ENCODE results near the gene SLC10A2.

SLC10A2 gene

GRCh38 chr13:103031332-103031873, 34.8 kb downstream of the SLC10A2 start:
- TF ChIP-seq SUZ12 (IDR thresholded peaks at IDR 0.05; ENCODE audit: extremely low read depth, insufficient read depth, insufficient read length): no peak
- H3K4me1 ChIP-seq (ENCODE audit: insufficient read depth, insufficient read length): no peaks in the 10 kb centered on the region

GRCh38 chr13:103030776-103031175, 35.4 kb downstream of the SLC10A2 start:
- Histone ChIP-seq H3K27me3 (ENCODE audit: insufficient read depth, insufficient read length) (no peaks in the 10 kb centered on the region), H3K4me1 (ENCODE audit: insufficient read depth, insufficient read length) (no peaks in the 10 kb centered on the region), H3K36me3 (ENCODE audit: insufficient read depth, insufficient read length, low read length) (no peaks in the 10 kb centered on the region), H3K9me3 (ENCODE audit: insufficient read depth, low read length) (no peaks in the 10 kb centered on the region), H3K4me3 (ENCODE audit: insufficient read length, low read depth) (no peak overlapping the region), H3K9ac (ENCODE audit: insufficient read length, low read depth) (no peak overlapping the region)
- no peak for TF ChIP-seq SUZ12 (IDR thresholded peaks at IDR 0.05; ENCODE audit: extremely low read depth, insufficient read depth, insufficient read length)
- no peak for TF ChIP-seq YY1 (IDR thresholded peaks at IDR 0.05; ENCODE audit: insufficient read depth, insufficient read length)
- no peak for TF ChIP-seq ZNF274 (IDR thresholded peaks at IDR 0.05; ENCODE audit: low read depth, low read length)
- DNase-seq (ENCODE audit: low read depth, low spot score): no peak

More at GRCh38 chr13:103031332-103031873, 34.8 kb downstream of the SLC10A2 start:
- H3K9me3 ChIP-seq (ENCODE audit: insufficient read depth, low read length): no peaks in the 10 kb centered on the region
- H3K4me3 ChIP-seq (ENCODE audit: insufficient read length, low read depth): no peak overlapping the region
- H3K36me3 ChIP-seq (ENCODE audit: insufficient read depth, insufficient read length, low read length): no peaks in the 10 kb centered on the region
- H3K9ac ChIP-seq (ENCODE audit: insufficient read length, low read depth): no peak overlapping the region
- no peak for DNase-seq (ENCODE audit: low read depth, low spot score)
- H3K27me3 ChIP-seq (ENCODE audit: insufficient read depth, insufficient read length): no peaks in the 10 kb centered on the region

GRCh38 chr13:103029798-103030197, 36.4 kb downstream of the SLC10A2 start:
- Histone ChIP-seq H3K36me3 (ENCODE audit: insufficient read depth, insufficient read length, low read length) (no peaks in the 10 kb centered on the region), H3K4me1 (ENCODE audit: insufficient read depth, insufficient read length) (no peaks in the 10 kb centered on the region)
- no peak for DNase-seq (ENCODE audit: low read depth, low spot score)

GRCh38 chr13:103022336-103022735, 43.9 kb downstream of the SLC10A2 start:
- Histone ChIP-seq H3K36me3 (ENCODE audit: insufficient read depth, insufficient read length, low read length) (no peaks in the 10 kb centered on the region), H3K9me3 (ENCODE audit: insufficient read depth, low read length) (no peaks in the 10 kb centered on the region), H3K4me1 (ENCODE audit: insufficient read depth, insufficient read length) (no peaks in the 10 kb centered on the region), H3K4me3 (ENCODE audit: insufficient read length, low read depth) (no peak overlapping the region), H3K9ac (ENCODE audit: insufficient read length, low read depth) (no peak overlapping the region), H3K27me3 (ENCODE audit: insufficient read depth, insufficient read length) (no peaks in the 10 kb centered on the region)
- DNase-seq (ENCODE audit: low read depth, low spot score): no peak
- TF ChIP-seq YY1 (IDR thresholded peaks at IDR 0.05; ENCODE audit: insufficient read depth, insufficient read length) (no peak), SUZ12 (IDR thresholded peaks at IDR 0.05; ENCODE audit: extremely low read depth, insufficient read depth, insufficient read length) (no peak), ZNF274 (IDR thresholded peaks at IDR 0.05; ENCODE audit: low read depth, low read length) (no peak)

More at GRCh38 chr13:103029798-103030197, 36.4 kb downstream of the SLC10A2 start:
- no peak overlapping the region for H3K4me3 ChIP-seq (ENCODE audit: insufficient read length, low read depth)
- H3K9me3 ChIP-seq (ENCODE audit: insufficient read depth, low read length): no peaks in the 10 kb centered on the region
- no peaks in the 10 kb centered on the region for H3K27me3 ChIP-seq (ENCODE audit: insufficient read depth, insufficient read length)
- no peak for TF ChIP-seq ZNF274 (IDR thresholded peaks at IDR 0.05; ENCODE audit: low read depth, low read length)
- no peak for TF ChIP-seq SUZ12 (IDR thresholded peaks at IDR 0.05; ENCODE audit: extremely low read depth, insufficient read depth, insufficient read length)
- no peak for TF ChIP-seq YY1 (IDR thresholded peaks at IDR 0.05; ENCODE audit: insufficient read depth, insufficient read length)
- no peak overlapping the region for H3K9ac ChIP-seq (ENCODE audit: insufficient read length, low read depth)

GRCh38 chr13:103018556-103018955, 47.7 kb downstream of the SLC10A2 start:
- Histone ChIP-seq H3K4me1 (ENCODE audit: insufficient read depth, insufficient read length) (no peaks in the 10 kb centered on the region), H3K4me3 (ENCODE audit: insufficient read length, low read depth) (no peak overlapping the region), H3K9me3 (ENCODE audit: insufficient read depth, low read length) (no peaks in the 10 kb centered on the region), H3K27me3 (ENCODE audit: insufficient read depth, insufficient read length) (no peaks in the 10 kb centered on the region), H3K36me3 (ENCODE audit: insufficient read depth, insufficient read length, low read length) (no peaks in the 10 kb centered on the region), H3K9ac (ENCODE audit: insufficient read length, low read depth) (no peak overlapping the region)
- TF ChIP-seq ZNF274 (IDR thresholded peaks at IDR 0.05; ENCODE audit: low read depth, low read length) (no peak), SUZ12 (IDR thresholded peaks at IDR 0.05; ENCODE audit: extremely low read depth, insufficient read depth, insufficient read length) (no peak), YY1 (IDR thresholded peaks at IDR 0.05; ENCODE audit: insufficient read depth, insufficient read length) (no peak)
- DNase-seq (ENCODE audit: low read depth, low spot score): no peak

GRCh38 chr13:103012646-103013045, 53.6 kb downstream of the SLC10A2 start:
- no peaks in the 10 kb centered on the region for H3K9me3 ChIP-seq (ENCODE audit: insufficient read depth, low read length)
- no peak for DNase-seq (ENCODE audit: low read depth, low spot score)
- H3K27me3 ChIP-seq (ENCODE audit: insufficient read depth, insufficient read length): no peaks in the 10 kb centered on the region
- H3K4me1 ChIP-seq (ENCODE audit: insufficient read depth, insufficient read length): no peaks in the 10 kb centered on the region
- TF ChIP-seq YY1 (IDR thresholded peaks at IDR 0.05; ENCODE audit: insufficient read depth, insufficient read length) (no peak), SUZ12 (IDR thresholded peaks at IDR 0.05; ENCODE audit: extremely low read depth, insufficient read depth, insufficient read length) (no peak), ZNF274 (IDR thresholded peaks at IDR 0.05; ENCODE audit: low read depth, low read length) (no peak)
- H3K9ac ChIP-seq (ENCODE audit: insufficient read length, low read depth): no peak overlapping the region
- no peaks in the 10 kb centered on the region for H3K36me3 ChIP-seq (ENCODE audit: insufficient read depth, insufficient read length, low read length)
- H3K4me3 ChIP-seq (ENCODE audit: insufficient read length, low read depth): no peak overlapping the region

GRCh38 chr13:103009051-103009840, 57.0 kb downstream of the SLC10A2 start:
- no peak for TF ChIP-seq ZNF274 (IDR thresholded peaks at IDR 0.05; ENCODE audit: low read depth, low read length)
- no peak for TF ChIP-seq YY1 (IDR thresholded peaks at IDR 0.05; ENCODE audit: insufficient read depth, insufficient read length)
- no peak for TF ChIP-seq SUZ12 (IDR thresholded peaks at IDR 0.05; ENCODE audit: extremely low read depth, insufficient read depth, insufficient read length)
- Histone ChIP-seq H3K36me3 (ENCODE audit: insufficient read depth, insufficient read length, low read length) (no peaks in the 10 kb centered on the region), H3K4me3 (ENCODE audit: insufficient read length, low read depth) (no peak overlapping the region), H3K4me1 (ENCODE audit: insufficient read depth, insufficient read length) (no peaks in the 10 kb centered on the region), H3K9ac (ENCODE audit: insufficient read length, low read depth) (no peak overlapping the region), H3K9me3 (ENCODE audit: insufficient read depth, low read length) (no peaks in the 10 kb centered on the region), H3K27me3 (ENCODE audit: insufficient read depth, insufficient read length) (no peaks in the 10 kb centered on the region)
- DNase-seq (ENCODE audit: low read depth, low spot score): no peak

All from NT2/D1 (cell line).